Omental fat pad (tissue), 4 donors: ENCODE results near the gene MUC12. TPM values are rescaled to one million over a fixed set of nuclear protein-coding genes. Genes with fewer than 3 reads are reported as not detected.
"Not testable (repeated sequence)": the region's sequence is repeated elsewhere in the genome, so short reads cannot be mapped to it uniquely, and the experiment has no call there.

Experiments
- ATAC-seq: fragments of 150-250 bp; one replicate; pipeline ENCODE4 v1.9.1; 2016; ENCODE audit warnings: mild to moderate bottlenecking, moderate library complexity; ENCODE audit not compliant: low FRiP score
- DNase-seq: peaks from one replicate; pipeline ENCODE4 v3.0.0-alpha.2; 2019; ENCODE audit warnings: low spot score
- CTCF ChIP-seq, 3 donors: fragments of 450-650 bp; IDR thresholded peaks; one replicate each; pipeline ENCODE4 v1.5.1; 2016 to 2017; ENCODE audit warnings: antibody characterized with exemption in 3 of 3, mild to moderate bottlenecking in 3 of 3, moderate library complexity in 2 of 3
- total RNA-seq, 4 donors: library from RNA; depleted of rRNA; stranded (reverse); fragments of >200 nt; gene quantifications; one replicate each; pipeline ENCODE4 v1.1.0, GENCODE V29; 2016

Gene MUC12
- total RNA-seq, 4 donors from 2014 or later, result 2.4 TPM; not detected in 3

DNA sequence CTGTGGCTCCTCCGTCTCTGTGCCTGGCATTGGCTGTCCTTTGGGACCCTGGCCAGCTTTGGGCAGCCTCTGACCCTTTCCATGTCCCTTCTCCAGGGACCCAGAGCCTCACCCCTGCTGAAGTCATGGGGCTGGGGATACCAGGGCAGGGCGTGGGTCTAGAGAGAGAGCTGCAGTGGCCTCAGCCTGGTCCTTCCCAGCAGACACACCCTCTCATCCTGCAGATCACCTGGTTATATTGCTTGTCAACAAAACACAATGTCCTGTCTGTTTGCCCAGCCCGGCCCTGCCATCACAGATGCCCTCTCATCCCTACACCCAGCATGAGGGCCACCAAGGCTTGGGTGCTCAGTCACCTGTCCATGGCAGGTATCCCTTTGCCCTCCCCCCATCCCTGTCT, 52.3 kb downstream of the MUC12 start:
- ATAC-seq, result no peak
- TF ChIP-seq CTCF (IDR thresholded peaks at IDR 0.05), result no peak

DNA sequence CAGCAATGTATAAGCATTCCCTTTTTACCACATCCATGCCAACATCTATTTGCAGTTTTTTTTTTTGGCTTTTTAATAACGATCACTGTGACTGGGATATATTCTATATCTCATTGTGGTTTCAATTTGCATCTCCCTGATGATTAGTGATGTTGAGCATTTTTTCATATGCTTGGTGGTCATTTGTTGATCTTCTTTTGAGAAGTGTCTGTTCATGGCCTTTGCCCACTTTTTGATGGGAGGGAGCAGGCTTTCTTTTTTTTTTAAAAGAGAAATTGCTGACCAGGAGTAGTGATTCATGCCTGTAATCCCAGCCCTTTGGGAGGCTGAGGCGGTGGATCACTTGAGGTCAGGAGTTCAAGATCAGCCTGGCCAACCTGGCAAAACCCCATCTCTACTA, 54.5 kb downstream of the MUC12 start:
- no peak for DNase-seq
- no peak for TF ChIP-seq CTCF (IDR thresholded peaks at IDR 0.05)
- no peak for ATAC-seq

More for the DNA sequence above, 52.3 kb downstream of the MUC12 start:
- DNase-seq, result no peak

DNA sequence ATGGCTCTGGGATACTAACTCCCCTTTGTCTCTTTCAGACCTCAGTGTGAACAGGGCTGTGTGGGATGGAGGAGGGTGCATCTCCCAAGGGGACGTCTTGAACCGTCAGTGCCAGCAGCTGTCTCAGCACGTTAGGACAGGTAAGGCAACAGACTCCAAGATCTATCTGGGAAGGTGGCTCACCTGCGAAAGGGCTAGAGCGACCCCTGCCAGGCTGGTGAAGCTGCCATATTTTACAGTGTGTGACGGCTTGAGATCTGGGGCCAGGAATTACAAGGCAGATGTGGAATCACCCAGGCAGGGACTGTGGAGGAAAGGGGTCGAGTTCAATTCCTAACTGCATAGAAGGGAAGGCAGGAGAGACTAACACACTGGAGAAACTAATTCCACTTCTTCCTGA, 61.7 kb downstream of the MUC12 start:
- no peak for TF ChIP-seq CTCF (IDR thresholded peaks at IDR 0.05)
- no peak for DNase-seq
- no peak for ATAC-seq

- ATAC-seq, result no peak
- DNase-seq, result no peak
- no peak for TF ChIP-seq CTCF (IDR thresholded peaks at IDR 0.05)
Measured at GRCh38 chr7:101035941-101036340, 66.6 kb downstream of the MUC12 start.

GRCh38 chr7:101041283-101041682, 71.9 kb downstream of the MUC12 start:
- DNase-seq, ATAC-seq: not testable (repeated sequence)

DNA sequence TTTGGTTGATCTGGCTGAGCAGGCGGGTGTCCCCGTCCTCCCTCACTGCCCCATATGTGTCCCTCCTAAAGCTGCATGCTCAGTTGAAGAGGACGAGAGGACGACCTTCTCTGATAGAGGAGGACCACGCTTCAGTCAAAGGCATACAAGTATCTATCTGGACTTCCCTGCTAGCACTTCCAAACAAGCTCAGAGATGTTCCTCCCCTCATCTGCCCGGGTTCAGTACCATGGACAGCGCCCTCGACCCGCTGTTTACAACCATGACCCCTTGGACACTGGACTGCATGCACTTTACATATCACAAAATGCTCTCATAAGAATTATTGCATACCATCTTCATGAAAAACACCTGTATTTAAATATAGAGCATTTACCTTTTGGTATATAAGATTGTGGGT, 89.0 kb downstream of the MUC12 start:
- ATAC-seq (no peak), DNase-seq (peak; percentile 64)
- no peak for TF ChIP-seq CTCF (IDR thresholded peaks at IDR 0.05)

- DNase-seq (no peak), ATAC-seq (no peak)
- no peak for TF ChIP-seq CTCF (IDR thresholded peaks at IDR 0.05)
Measured at GRCh38 chr7:101059620-101059942, 90.2 kb downstream of the MUC12 start.

DNA sequence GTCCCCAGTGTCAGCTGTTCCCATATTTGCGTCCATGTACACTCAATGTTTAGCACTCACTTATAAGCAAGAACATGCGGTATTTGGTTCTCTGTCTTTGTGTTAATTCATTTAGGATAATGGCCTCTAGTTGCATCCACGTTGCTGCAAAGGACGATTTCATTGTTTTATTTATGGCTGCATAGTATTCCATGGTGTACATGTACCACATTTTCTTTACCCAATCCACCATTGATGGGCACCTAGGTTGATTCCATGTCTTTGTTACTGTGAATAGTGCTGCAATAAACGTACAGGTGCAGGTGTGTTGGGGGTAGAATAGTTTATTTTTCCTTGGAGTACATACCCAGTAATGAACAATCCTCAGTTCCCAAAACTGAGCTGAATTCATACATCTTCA, 91.6 kb downstream of the MUC12 start:
- no peak for ATAC-seq
- TF ChIP-seq CTCF (IDR thresholded peaks at IDR 0.05), result no peak
- no peak for DNase-seq

GRCh38 chr7:101064176-101064550, 94.8 kb downstream of the MUC12 start:
- ATAC-seq, DNase-seq: not testable (repeated sequence)

- ATAC-seq, DNase-seq: not testable (repeated sequence)
Measured at GRCh38 chr7:101065162-101065561, 95.8 kb downstream of the MUC12 start.
